ENCODE results near the gene MRTFA. TPM values are rescaled to one million over a fixed set of nuclear protein-coding genes. Genes with fewer than 3 reads are reported as not detected.

MRTFA gene
- total and polyA plus RNA-seq, 8 donors, result 22.5 to 58.0 (median 26.5) TPM

GRCh38 chr22:40444178-40444831 is 192.2 kb downstream of the MRTFA start:
- DNase-seq (no peak), ATAC-seq (no peak)
- Histone ChIP-seq H3K27ac (peak overlapping the region in 1 of 2 donors; percentile 72), H3K4me1 (peaks cover 10 to 99% of the 10 kb centered on the region in 2 donors), H3K9me3 (no peaks in the 10 kb centered on the region), H3K27me3 (no peaks in the 10 kb centered on the region), H3K36me3 (no peaks in the 10 kb centered on the region), H3K4me3 (no peak overlapping the region)
- TF ChIP-seq CTCF (IDR thresholded peaks at IDR 0.05), result no peak
- intact Hi-C loops (cut with DNase I), result no loop called here

GRCh38 chr22:40443732-40444131 is 192.8 kb downstream of the MRTFA start:
- intact Hi-C loops (cut with DNase I), result no loop called here
- peak overlapping the region in 1 of 2 donors; percentile 72 for H3K27ac ChIP-seq
- ATAC-seq (peak; percentile 8), DNase-seq (no peak)
- no peak for TF ChIP-seq CTCF (IDR thresholded peaks at IDR 0.05)
- no peak overlapping the region for H3K4me3 ChIP-seq
- no peaks in the 10 kb centered on the region for H3K36me3 ChIP-seq
- H3K4me1 ChIP-seq, result peaks cover 8 to 99% of the 10 kb centered on the region in 2 donors
- no peaks in the 10 kb centered on the region for H3K27me3 ChIP-seq
- H3K9me3 ChIP-seq, result no peaks in the 10 kb centered on the region

- intact Hi-C loops (cut with DNase I), result no loop called here
- DNase-seq (peak in 2 of 4 donors; percentile 46 to 57), ATAC-seq (no peak)
- no peaks in the 10 kb centered on the region for H3K36me3 ChIP-seq
- no peaks in the 10 kb centered on the region for H3K9me3 ChIP-seq
- TF ChIP-seq CTCF (IDR thresholded peaks at IDR 0.05), result no peak
- peaks cover 7 to 100% of the 10 kb centered on the region in 2 donors for H3K4me1 ChIP-seq
- H3K27me3 ChIP-seq, result no peaks in the 10 kb centered on the region
- H3K27ac ChIP-seq, result peak overlapping the region in 1 of 2 donors; percentile 72
- no peak overlapping the region for H3K4me3 ChIP-seq
Measured at GRCh38 chr22:40441761-40442390, 194.6 kb downstream of the MRTFA start.

GRCh38 chr22:40436505-40437431 is 199.8 kb downstream of the MRTFA start:
- H3K4me3 ChIP-seq, result no peak overlapping the region
- ATAC-seq (peak; percentile 81), DNase-seq (peak in 3 of 4 donors; percentile 53 to 65 (median 64))
- no peaks in the 10 kb centered on the region for H3K9me3 ChIP-seq
- TF ChIP-seq CTCF (IDR thresholded peaks at IDR 0.05), result peak; percentile 47 to 58
- H3K36me3 ChIP-seq, result peaks cover 0 to 29% of the 10 kb centered on the region in 2 donors
- intact Hi-C loops (cut with DNase I), result loop anchor here in 1 of 2 donors (5.0 to 10.0 kb wide), 2 partner anchors 48 to 211 kb away; no protein-coding TSS in a partner anchor
- H3K27ac ChIP-seq, result peak overlapping the region; percentile 70 to 75
- no peaks in the 10 kb centered on the region for H3K27me3 ChIP-seq
- H3K4me1 ChIP-seq, result peaks cover 16 to 99% of the 10 kb centered on the region in 2 donors

Data from left lung (tissue), 10 donors.